Activated effector memory CD4-positive, alpha-beta T cell treated with Interleukin-2 at 50 U/mL for 16 hours (primary cell): ENCODE measurements around the gene CFAP46.
"Not testable (repeated sequence)": the region's sequence is repeated elsewhere in the genome, so short reads cannot be mapped to it uniquely, and the experiment has no call there.

ENCODE experiments used
- DNase-seq: peaks from one replicate; pipeline ENCODE4 v3.0.0-alpha.2; 2020

The CFAP46 gene

DNA sequence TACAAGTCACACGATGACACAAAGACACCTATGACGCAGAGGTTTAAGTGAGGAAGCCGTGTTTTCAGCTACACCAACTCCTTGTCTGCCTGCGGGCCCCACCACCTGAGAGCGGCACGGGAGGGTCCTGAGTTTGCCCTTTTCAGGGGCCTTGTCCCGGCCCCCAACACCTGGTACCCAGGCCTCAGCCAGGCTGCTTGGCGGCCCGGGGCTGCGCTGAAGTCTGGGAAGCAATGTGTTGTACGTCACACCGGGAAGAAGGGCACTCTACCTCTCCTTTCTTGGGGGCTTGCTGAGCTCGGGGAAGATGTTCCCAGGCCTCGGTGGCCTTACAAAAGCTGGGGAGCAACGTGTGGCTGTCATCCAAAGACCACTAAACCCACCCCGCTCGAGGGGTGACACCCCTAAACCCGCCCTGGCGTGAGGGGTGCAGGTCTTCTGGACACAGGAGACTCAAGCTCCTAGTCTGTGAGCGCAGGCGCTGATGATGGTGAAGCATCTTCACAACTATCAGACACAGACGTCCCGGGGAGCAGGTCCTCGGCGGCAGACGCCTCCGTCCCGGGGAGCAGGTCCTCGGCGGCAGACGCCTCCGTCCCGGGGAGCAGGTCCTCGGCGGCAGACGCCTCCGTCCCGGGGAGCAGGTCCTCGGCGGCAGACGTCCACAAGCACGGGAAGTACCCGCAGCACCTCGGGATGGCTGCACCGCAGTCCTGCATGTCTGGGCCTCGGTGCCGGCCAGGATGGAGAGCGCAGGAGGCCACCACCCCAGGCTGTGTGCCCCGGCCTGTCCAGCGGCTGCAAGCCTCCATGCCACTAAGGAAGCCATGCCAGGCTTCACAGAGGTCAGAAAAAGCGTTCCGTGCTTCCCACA lies 15.4 kb downstream of the CFAP46 start:
- no peak for DNase-seq

DNA sequence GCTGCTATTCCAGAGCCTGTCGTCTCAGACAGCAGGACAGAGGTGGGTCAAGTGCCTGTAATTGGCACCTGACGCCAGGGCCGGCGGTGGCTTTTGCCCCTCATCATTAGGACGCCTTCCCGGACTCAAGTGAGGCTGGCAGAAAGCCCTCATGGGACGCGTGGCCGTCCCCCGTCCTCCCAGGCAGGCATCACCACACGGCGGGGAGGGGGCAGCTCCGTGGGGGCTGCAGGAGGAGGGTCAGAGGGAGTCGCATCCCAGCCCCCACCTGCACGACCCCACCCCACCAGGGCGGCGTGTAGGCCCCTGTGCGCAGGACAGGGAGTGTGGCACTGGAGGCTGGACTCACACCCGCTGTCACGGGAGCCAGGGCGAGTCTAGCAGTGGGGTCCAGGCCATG lies 16.3 kb downstream of the CFAP46 start:
- DNase-seq = no peak

DNA sequence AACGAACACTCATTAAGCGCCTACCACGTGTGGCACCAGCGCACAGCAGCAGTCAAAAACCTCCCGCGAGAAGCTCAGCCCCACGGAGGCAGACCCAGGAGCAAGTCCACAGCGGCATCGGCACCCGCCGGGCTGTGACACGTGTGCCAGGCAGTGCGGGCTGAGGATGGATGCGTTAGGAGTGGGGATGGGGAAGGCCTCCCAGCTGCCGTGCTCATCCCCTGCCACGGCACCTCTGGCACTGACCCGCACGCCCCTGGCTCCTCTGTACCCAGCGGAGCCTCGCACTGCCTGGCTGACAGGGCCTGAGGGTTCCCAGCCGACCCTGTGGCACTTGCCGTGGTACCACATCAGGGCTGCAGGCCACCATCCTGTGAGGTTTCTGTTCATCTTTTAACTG lies 16.8 kb downstream of the CFAP46 start:
- DNase-seq = no peak

DNA sequence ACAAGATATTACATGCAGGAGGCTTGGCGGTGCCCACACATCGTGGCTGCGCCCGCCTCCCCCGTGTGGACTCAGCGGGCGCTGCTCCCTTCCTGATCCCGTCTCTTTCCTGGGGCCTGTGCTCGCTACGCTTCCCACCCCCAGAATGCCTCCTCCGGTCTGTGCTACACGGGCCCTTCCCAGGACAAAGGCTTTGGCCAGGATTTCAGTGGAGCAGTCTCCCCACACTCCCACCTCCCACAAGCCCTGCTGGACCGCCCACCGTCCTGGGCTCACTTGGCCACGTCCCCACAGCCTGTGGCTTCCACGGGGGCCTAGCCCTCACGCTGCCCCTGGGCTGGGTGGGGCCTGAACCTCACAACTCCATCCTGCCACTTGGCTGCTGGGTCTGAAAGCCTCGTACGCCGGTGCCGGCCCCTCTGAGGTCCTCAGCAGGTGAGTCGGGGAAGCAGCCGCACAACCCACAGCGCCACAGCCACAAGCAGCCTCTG lies 17.3 kb downstream of the CFAP46 start:
- DNase-seq = no peak

DNA sequence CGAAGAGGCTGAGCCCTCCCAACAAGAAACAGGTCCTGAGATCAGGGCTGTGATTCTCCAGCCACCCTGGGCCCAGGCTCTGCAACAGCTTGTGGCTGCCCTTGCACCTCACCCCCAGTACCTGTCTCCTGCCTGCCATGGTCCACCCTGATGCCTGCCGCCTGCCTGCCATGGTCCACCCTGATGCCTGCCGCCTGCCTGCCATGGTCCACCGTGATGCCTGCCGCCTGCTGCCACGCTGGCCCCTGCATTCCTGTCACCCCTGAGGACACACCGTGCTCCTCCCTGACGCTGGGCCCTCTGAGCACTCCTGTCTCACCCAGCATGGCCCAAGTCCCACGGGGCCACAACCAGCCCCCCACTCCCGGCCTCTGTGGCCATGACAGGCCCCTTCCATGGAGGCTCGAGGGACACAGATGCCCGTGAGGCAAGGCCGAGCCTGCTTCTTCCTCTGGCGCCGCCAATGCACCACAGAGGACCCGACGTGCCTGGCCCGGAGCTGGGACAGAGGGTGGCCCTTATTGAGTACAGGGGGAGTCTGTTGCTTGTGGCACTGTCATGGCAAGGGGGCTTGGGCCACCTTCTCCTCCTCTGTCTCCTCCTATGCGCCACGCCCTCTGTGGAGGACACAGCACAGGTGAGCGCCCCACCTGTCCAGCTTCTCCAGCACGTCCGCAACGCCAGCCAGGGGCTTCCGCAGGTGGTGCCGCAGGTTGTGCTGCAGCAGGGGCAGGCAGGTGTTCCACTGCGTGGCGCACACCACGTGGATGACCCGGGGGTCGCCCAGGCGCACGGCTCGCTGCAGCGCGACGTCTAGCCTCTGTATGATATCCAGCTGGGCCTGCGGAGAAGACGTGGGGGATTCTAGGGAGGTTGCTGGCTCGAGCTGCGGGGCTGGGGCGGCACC lies 18.1 kb downstream of the CFAP46 start:
- DNase-seq = no peak

DNA sequence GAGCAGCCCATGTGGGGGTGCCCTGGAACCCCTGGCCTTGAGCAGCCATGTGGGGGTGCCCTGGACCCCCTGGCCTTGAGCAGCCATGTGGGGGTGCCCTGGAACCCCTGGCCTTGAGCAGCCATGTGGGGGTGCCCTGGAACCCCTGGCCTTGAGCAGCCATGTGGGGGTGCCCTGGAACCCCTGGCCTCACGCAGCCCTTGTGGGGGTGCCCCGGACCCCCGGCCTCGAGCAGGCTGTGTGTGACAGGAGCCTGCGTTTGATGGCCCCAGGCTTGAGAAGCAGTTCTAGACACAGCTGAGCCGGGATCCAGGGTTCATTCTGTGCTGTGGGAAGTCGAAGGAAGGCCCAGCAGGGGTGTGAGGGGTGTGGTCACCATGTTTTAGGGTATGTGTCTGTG lies 19.0 kb downstream of the CFAP46 start:
- not testable (repeated sequence) for DNase-seq

DNA sequence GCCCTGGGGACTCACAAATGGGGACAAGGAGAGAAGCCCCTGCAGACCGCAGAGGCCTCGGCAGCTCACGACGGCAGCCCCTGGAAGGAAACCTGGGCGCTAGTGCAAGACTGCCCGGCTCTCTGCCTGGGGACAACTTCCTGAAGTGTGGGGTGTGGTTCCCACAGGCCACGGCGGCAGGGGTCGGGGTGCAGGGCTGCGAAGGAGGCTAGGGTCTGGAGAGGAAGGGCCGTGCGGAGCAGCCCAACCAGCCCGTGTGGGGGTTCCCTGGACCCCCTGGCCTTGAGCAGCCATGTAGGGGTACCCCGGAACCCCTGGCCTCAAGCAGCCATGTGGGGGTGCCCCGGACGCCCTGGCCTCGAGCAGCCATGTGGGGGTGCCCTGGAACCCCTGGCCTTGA lies 19.5 kb downstream of the CFAP46 start:
- no peak for DNase-seq

DNA sequence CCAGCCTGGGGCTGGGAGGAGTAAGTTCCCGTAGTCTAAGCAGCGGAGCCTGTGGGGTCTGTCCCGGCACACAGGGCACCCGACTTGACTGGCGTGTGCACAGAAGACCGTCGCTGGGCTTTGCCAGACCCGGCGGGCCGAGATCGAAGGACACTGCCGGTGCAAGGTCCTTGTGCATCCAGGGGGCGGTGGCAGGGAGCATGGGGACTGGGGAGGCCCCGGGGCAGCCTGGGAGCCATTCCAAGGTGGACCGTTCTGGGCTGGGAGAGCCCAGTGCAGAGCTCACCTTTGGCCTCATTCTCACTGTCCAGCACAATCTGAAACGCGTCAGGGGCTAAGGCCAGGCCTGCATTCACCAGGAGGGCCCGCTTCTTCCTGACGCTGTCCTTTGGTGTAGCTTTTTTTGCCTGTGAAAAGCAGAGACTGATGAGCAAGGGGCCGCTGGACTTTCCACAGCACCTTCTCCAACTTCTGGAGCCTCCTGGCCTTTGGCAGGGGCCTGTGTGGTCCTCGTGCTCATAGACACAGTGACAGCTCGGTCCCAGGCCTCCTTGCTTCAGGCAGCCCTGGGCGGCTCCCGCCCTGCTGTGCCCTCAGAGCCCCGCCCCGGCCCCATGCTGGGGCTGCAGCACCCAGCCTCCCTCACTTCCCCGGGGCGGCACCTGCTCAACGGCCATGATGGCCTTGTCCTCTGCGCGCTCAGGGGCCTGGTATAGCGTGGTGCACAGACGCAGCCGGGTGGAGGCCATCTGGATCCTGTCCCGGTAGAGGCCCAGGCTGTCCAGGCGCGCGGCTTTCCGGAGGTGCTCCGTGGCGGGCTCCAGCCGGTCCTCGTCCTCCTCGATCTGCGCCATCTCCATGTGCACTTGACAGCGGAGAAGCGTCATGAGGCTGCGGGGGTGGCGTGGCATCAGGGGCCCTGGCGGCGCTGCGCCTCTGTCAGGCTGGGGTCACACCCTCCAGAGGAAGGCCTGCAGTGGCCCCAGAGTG lies 20.3 kb downstream of the CFAP46 start:
- no peak for DNase-seq

DNA sequence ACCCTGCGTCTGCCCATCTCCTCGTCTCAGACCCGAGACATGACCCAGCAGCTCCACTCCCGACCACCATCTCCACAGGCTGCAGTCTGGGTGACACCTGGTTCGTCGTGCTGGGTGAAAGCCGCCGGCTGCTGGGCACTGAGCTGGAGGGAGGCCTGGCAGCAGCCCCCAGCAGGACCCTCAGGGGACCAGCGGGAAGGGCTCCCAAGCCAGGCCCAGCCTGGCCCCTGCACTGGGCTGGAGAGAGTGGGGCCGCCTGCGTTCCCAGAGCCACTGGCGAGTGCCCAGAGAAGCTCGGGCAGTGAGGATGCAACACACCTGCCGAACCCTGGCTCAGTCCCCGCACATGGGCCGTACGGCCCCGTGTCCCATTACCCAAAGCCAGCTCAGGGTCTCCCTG lies 21.3 kb downstream of the CFAP46 start:
- no peak for DNase-seq

DNA sequence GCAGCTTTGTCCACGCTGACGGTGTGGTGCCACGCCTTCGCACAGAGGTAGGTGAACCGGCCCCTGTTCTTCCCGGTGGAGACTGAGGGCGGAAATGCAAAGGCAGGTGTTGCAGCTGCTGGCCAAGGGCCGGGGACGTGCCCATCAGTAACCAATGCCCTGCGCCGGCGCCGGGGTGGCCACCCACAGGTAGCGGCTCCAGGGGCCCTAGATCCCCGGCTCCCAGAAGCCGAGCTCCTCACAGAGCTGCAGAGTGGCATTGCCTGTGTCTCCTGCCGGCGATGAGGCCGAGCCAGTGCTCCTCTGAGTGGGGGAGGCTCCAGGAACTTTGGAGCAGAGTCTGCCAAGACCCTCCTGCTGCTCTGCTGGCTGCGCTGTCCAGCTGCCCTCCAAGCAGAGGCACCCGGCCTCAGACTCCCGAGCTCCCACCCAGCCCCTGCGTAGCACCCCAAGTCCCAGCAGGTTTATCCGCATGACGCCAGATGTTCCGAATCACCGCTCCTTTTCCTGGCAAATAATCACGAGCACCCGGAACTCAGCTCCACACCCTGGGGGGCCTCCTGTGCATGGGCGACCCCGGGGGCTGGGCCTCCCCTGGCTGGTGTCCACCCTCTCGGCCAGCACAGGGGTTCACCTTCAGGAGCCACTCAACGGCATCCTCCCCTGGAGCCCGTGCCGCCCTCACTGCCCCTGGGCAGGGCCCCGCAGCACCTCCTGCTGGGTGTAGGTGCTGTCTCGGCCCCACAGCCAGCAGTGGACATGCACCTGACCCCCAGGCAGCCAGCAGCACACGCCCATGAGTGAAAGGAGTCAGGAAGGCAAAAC lies 22.1 kb downstream of the CFAP46 start:
- DNase-seq = no peak

DNA sequence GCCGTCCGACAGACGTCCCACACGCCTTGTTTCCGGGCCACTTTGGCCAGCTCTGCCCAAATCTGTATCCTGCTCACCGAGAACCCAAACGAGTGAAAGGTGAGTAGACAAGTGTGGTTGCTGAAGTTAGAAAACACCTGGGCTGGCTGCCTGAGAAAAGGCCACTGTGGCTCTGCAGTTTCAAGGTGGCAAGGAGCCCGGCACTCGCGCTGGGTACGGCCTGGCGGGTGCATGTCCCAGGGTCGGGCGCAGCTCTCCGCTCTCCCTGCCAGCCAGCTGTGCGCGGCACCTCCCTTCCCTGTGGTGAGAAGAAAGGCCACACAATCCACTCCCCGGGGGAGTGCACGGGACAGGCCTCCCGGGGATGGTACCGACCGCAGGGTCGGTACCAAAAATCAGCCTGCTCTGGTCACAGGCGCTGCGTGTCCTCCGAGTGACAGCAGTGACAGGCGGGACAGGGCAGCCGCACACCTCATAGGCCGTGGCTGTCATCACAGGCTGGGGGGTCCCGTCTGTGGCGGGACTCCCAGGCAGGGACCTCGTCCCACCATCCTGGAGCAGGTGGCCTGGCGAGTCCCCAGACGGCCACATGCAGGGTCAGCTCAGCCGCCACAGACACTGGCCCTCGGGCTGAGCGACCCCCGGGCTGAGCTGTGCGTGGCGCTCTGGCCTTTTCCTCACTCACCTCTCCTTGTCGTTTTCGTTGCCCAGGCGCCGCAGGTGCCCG lies 22.8 kb downstream of the CFAP46 start:
- no peak for DNase-seq

DNA sequence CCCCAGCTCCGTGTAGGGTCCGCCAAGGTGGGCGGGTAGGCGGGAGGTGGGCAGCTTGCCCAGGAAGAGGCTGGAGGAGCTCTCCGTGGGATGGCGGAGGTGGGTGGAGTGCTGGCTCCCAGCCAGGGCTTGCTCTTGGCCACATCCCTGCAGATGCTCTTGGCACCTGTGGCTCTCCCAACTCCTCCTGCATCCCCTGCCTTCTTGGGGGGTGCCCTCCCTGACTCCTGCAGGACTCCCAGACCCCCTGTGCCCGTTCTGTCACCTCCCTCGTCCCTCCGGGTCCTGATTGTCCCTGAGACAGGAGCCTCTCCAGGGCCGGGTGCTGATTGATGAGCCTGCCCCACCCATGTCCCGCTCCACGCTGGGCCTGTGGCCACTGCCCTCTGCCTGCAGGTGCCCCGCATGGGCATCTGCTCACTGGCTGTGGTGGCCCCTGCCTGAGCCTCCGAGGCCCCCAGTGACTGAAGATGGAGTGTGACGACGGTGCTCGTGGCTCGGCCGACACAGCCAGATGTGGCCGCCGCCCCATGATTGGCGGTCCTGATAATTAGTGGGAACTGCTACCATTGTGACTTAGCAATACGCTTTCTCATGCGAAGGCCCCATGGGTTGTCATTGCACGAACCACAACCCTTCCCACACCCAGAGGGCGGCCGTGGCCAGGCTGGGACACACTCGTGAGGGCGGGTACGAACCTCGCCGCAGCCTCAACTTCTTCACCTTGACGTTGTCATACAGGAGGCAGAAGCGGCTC lies 23.6 kb downstream of the CFAP46 start:
- DNase-seq = no peak

DNA sequence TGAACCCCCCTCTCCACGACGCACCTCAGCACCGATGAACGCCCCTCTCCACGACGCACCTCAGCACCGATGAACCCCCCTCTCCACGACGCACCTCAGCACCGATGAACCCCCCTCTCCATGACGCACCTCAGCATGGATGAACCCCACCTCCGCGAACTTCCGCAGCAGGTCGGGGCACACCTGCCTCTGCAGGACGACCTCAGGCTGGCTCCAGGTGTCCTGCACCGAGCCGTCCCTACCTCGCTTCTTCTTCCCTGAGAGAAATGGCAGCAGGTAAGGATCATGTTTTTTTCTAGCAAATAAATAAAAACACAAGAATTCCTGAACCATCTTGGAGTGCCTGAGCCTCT lies 24.1 kb downstream of the CFAP46 start:
- DNase-seq = no peak

DNA sequence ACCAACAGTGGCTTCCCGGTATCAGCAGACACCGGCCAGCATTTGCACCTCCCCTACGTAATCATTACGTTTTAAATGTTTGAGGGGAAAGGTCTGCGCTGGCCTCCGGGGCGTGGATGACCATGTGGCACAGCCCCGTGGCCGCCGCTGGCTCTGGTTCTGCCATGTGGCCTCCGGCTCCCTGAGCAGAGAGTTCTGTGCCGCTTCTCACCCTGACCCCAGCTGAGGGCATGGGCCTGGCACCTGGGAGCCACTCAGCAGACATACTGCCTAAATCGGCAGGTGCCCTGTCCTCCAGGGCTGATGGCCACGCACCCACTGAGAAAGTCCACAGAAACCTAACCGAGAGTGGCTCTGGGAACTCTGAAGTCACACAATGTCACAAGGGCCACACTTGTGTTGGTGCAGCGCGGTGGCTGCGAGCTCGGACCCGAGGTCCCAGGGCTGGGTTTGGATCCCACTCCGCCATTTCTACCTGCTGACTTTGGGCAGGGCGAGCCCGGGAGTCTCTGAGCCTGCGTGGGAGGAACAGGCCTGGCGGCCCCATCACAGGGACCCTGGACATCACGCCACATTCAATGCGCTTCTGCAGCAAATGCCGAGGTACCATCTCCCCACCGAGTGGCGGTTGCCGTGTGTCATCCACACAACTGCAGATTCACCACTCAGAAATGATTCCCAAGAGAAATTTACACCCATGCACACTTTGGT lies 25.3 kb downstream of the CFAP46 start:
- DNase-seq = no peak

DNA sequence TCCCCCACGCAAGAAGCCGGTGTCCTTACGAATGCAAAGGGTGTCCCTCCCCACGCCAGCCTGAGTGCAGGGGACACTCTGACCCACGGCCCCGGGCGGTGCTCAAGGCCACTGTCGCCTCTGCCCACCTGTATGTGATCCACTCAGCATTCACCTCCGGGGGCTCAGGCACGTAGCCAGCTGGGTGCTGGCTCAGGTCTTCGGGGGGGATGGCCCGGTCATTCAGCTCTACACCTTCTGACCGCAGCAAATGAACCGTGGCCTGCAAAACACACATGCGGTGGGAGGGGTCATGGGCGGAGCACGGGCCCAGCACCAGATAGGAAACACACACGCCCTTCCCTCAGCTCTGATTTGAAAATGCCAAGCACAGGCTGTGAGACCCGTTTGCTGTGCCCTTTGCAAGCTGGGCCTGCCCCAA lies 25.9 kb downstream of the CFAP46 start:
- no peak for DNase-seq

DNA sequence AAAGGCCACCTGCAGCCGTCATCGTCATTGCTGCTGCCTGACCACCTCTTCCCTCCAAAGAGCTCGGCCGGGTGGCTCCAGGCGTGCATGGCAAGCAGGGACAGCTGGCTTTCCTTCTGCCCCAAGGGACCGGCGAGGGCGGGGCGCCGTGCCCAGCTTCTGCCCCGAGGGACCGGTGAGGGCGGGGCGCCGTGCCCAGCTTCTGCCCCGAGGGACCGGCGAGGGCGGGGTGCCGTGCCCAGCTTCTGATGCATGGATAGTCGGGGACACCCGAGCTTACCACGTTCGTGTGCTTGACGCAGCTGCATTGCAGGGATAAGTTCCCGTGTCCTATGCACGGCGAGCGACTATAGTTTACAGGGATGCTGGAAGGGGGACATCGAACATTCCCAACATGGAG lies 27.0 kb downstream of the CFAP46 start:
- DNase-seq = no peak

DNA sequence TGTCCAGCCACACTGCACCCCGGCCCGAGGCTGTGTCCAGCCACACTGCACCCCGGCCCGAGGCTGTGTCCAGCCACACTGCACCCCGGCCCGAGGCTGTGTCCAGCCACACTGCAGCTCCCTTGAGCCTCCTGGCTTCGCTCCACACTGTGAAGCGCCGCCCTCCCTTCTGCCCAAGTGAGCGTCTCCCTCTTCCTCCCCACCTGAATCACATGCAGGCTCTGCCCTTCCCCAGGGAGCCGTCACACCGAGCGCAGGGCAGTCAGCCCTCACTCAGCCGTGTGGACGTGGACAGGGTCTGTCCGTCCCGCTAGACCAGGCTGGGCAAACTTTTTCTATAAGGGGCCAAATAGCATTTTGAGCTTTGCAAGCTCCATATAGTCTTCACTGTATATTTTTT lies 27.6 kb downstream of the CFAP46 start:
- DNase-seq = no peak

DNA sequence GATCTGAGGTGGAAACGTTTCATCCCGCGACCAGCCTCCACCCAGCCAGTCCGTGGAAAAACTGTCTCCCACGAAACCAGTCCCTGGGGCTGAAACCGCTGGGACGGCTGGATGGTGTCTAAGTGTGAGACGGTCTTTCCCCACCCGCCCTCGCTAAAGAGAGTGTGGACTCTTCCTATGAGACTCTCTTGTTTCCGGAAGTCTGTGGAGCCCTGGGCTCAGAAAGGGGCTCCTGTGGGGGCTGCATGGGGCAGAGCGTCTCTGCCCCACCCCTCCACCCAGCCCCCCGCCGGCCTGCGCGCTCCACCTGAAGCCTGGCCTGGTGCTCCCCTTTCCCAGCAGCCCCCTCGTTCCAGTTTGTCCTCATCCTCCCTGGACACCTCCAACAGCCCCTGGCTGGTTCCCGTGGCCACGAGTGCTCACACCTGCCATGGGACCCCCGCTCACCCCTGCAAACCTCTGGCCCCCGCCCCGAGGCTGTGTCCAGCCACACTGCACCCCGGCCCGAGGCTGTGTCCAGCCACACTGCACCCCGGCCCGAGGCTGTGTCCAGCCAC lies 28.7 kb downstream of the CFAP46 start:
- no peak for DNase-seq
